ENCODE results near the gene LTBP1.

Gene LTBP1

DNA sequence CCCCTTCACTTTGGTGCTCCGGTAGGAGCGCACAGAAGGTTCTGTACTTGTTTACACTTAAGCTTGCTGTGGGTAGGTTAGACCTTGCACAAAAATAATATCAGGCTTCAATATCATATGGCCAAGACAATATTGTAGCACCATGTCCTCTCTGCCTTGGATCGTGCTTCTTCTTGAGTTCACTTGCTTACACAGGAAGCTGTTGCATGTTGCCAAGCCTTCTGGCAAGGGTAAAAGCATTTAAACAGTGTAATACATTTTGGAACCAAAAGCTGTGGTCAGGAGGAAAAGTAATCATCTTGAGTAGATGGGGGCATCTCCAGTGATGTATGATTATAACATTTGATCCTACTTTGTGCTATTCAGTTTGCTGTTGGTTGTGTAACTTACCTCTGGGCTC is 197.5 kb downstream of the LTBP1 start:
- H3K4me1 ChIP-seq, result peaks cover 0 to 100% (median 56%) of the 10 kb centered on the region in 4 donors
- H3K9me3 ChIP-seq, result no peaks in the 10 kb centered on the region
- peak overlapping the region; percentile 83 to 86 for H3K27ac ChIP-seq
- H3K4me3 ChIP-seq, result no peak overlapping the region
- DNase-seq, result no peak
- intact Hi-C loops (cut with DNase I; ENCODE audit: low total_unique reads), result loop anchor here (10.0 kb wide), 1 partner anchor 61 kb away; no protein-coding TSS in a partner anchor
- H3K27me3 ChIP-seq, result no peaks in the 10 kb centered on the region
- TF ChIP-seq, protein P1, sequence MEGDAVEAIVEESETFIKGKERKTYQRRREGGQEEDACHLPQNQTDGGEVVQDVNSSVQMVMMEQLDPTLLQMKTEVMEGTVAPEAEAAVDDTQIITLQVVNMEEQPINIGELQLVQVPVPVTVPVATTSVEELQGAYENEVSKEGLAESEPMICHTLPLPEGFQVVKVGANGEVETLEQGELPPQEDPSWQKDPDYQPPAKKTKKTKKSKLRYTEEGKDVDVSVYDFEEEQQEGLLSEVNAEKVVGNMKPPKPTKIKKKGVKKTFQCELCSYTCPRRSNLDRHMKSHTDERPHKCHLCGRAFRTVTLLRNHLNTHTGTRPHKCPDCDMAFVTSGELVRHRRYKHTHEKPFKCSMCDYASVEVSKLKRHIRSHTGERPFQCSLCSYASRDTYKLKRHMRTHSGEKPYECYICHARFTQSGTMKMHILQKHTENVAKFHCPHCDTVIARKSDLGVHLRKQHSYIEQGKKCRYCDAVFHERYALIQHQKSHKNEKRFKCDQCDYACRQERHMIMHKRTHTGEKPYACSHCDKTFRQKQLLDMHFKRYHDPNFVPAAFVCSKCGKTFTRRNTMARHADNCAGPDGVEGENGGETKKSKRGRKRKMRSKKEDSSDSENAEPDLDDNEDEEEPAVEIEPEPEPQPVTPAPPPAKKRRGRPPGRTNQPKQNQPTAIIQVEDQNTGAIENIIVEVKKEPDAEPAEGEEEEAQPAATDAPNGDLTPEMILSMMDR (IDR thresholded peaks at IDR 0.05), result no peak
- peaks cover 8 to 16% (median 9%) of the 10 kb centered on the region in 3 donors for H3K36me3 ChIP-seq

DNA sequence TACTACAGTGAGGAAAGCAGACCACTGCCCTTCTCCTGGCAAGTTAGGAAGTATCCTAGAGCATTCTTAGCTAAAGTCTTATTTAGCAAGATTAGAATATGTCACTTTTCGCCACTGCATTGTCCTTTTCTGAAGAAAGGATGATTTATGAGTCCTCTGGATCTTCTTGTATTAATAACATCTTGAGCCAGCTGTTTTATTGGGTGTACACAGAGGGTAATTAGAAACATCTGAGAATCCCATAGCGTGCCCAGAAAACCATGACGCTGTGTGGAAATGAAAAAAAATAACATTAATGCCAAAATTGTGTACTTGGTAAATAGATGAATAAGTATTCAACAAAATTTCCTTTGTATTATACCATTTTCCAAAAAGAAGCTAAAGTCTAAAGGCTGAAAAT is 198.7 kb downstream of the LTBP1 start:
- Histone ChIP-seq H3K27me3 (no peaks in the 10 kb centered on the region), H3K4me3 (peak overlapping the region in 1 of 2 donors; percentile 0), H3K4me1 (peaks cover 0 to 100% (median 54%) of the 10 kb centered on the region in 4 donors), H3K9me3 (no peaks in the 10 kb centered on the region), H3K27ac (peak overlapping the region; percentile 83 to 86), H3K36me3 (peaks cover 8 to 16% (median 9%) of the 10 kb centered on the region in 3 donors)
- TF ChIP-seq, protein P1 (IDR thresholded peaks at IDR 0.05), result no peak
- intact Hi-C loops (cut with DNase I; ENCODE audit: low total_unique reads), result loop anchor here (10.0 kb wide), 1 partner anchor 59 kb away; no protein-coding TSS in a partner anchor
- DNase-seq, result no peak

DNA sequence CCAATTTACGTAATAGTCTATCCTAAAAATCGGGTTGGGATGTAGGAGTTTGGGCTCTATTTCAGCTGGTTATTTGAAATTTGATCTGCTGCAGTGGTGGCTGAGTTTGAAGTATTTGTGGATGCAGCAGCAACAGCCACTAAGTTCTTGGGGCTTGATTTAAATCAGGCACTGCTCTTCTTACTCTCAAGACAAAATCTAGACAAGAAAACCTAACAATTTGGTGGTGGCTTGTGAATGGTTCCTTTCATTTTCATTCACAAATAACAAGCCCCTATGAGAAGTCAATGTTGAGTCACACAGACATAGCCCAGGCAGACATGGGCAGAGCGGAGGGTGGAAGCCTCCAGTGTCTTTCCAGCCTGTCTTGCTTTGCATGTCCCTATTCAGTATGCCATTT is 199.3 kb downstream of the LTBP1 start:
- H3K27me3 ChIP-seq, result no peaks in the 10 kb centered on the region

DNA sequence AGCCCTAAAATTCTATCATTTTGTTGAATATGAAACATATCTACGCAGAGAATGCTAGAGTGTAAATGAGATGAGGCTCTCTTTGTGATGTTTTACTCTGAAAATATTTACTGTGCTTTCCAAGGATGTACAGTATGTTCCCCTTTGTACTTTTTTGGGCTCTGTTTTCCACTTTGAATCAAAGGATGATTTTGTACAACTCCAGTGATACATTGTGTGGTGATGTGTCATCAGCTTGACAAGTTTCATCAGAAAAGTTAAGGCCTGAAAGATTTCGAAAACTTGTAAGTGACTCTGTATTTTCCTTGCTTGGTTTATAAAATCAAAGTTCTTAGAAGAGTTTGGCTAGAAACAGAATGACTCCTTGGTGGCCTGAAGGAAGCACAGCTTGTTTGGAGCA is 206.3 kb downstream of the LTBP1 start:
- intact Hi-C loops (cut with DNase I; ENCODE audit: low total_unique reads), result no loop called here
- H3K9me3 ChIP-seq, result no peaks in the 10 kb centered on the region
- peaks cover 0 to 97% (median 35%) of the 10 kb centered on the region in 4 donors for H3K4me1 ChIP-seq
- H3K36me3 ChIP-seq, result peaks cover 4 to 8% (median 7%) of the 10 kb centered on the region in 3 donors
- TF ChIP-seq, protein P1 (IDR thresholded peaks at IDR 0.05), result no peak
- H3K4me3 ChIP-seq, result no peak overlapping the region
- DNase-seq, result no peak
- H3K27ac ChIP-seq, result peak overlapping the region; percentile 69 to 86
- H3K27me3 ChIP-seq, result no peaks in the 10 kb centered on the region

More for the DNA sequence above, 199.3 kb downstream of the LTBP1 start:
- Histone ChIP-seq H3K9me3 (no peaks in the 10 kb centered on the region), H3K4me3 (peak overlapping the region in 1 of 2 donors; percentile 0), H3K27ac (peak overlapping the region; percentile 83 to 86), H3K36me3 (peaks cover 8 to 16% (median 9%) of the 10 kb centered on the region in 3 donors), H3K4me1 (peaks cover 0 to 99% (median 52%) of the 10 kb centered on the region in 4 donors)
- intact Hi-C loops (cut with DNase I; ENCODE audit: low total_unique reads), result loop anchor here (10.0 kb wide), 1 partner anchor 59 kb away; no protein-coding TSS in a partner anchor
- TF ChIP-seq, protein P1 (IDR thresholded peaks at IDR 0.05), result no peak
- DNase-seq, result no peak

DNA sequence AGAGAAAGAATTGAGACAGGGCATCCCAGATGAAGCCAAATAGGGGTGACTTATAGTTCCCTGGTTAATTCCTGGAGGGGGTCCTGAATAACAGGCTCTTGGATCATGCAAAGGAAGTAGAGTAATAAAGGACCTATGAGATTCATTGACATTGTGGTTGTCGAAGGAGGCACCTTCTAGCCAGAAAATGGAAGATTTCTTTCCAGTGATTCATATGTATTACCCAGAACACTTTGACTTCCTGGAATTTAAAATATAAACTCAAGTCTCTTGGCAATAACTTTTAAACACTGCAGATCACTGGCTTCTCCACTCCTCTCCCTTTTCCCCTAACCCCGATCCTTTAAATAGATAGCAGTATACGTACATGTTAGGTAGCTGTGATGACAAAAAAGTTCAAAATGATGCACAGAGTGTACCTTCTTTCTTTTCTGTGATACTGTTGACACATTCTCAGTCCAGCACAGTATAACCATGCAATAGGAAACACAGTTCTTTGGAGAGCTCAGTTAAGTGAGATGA is 211.8 kb downstream of the LTBP1 start:
- TF ChIP-seq, protein P1 (IDR thresholded peaks at IDR 0.05), result no peak
- intact Hi-C loops (cut with DNase I; ENCODE audit: low total_unique reads), result no loop called here
- H3K4me1 ChIP-seq, result peaks cover 0 to 94% (median 41%) of the 10 kb centered on the region in 4 donors
- no peaks in the 10 kb centered on the region for H3K9me3 ChIP-seq
- no peak for DNase-seq
- H3K36me3 ChIP-seq, result no peaks in the 10 kb centered on the region
- peak overlapping the region; percentile 69 to 86 for H3K27ac ChIP-seq
- no peak overlapping the region for H3K4me3 ChIP-seq
- no peaks in the 10 kb centered on the region for H3K27me3 ChIP-seq
